ENCODE data around the gene C2orf42.

DNA sequence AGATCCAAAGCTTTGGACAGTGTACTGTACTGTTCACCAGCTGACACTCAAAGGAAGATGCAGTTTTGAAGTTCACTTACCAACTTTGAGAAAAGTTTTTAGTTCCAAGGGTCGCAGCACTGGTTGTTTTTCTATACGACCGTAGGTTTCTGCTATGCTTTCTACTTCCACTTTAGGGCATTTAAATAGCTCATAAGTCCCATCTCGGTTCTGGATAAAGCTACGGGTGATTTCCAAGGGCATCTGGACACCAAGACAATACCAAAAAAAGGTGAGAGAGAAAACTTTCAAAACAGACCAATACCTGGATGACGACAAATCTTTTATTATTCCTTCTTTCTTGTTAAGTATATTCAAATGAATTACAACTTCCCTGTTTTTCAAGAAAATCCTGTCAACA lies 30.3 kb downstream of the C2orf42 start:
- no peak for TF ChIP-seq POLR2A (IDR thresholded peaks at IDR 0.05)
- TF ChIP-seq POLR2AphosphoS5 (IDR thresholded peaks at IDR 0.05) = no peak
